HL-60 (cell line): ENCODE results near the gene MAP7D3.

Experiments
- GABPA ChIP-seq: IDR thresholded peaks from 2 replicates; pipeline ENCODE4 v1.6.1; 2012; ENCODE audit warnings: low read depth
- POLR2AphosphoS5 ChIP-seq: IDR thresholded peaks from 2 replicates; pipeline ENCODE4 v1.6.1; 2012; ENCODE audit warnings: low read depth
- TF ChIP-seq, protein P1 (sequence below): IDR thresholded peaks from one replicate; pipeline ENCODE4 v1.5.1; 2011; ENCODE audit warnings: low read length, control low read depth, inconsistent platforms; ENCODE audit not compliant: insufficient read depth
- TF ChIP-seq, protein P2 (sequence below): IDR thresholded peaks from 2 replicates; pipeline ENCODE4 v1.6.1; 2012; ENCODE audit warnings: low read depth; ENCODE audit not compliant: insufficient replicate concordance

DNA sequence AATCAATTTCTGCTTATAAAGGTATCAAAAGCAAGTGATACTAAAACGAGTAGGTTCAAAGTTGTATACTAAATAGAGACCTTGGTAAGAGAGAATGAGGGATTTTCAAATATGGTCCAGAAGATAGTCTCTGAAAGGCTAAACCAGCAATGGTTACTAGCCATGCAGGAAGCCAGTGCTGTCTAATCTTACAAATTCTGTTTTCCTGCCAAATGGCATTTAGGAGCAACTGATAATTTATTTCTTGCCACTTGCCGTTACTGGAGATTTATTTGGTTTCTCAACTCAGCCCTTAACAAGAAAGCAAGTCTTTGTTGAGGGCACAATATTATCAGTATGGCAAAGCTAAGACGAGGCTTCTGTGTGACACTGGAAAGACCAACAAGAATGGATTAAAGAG lies 47.2 kb downstream of the MAP7D3 start:
- no peak for TF ChIP-seq POLR2AphosphoS5
- TF ChIP-seq, protein P1, sequence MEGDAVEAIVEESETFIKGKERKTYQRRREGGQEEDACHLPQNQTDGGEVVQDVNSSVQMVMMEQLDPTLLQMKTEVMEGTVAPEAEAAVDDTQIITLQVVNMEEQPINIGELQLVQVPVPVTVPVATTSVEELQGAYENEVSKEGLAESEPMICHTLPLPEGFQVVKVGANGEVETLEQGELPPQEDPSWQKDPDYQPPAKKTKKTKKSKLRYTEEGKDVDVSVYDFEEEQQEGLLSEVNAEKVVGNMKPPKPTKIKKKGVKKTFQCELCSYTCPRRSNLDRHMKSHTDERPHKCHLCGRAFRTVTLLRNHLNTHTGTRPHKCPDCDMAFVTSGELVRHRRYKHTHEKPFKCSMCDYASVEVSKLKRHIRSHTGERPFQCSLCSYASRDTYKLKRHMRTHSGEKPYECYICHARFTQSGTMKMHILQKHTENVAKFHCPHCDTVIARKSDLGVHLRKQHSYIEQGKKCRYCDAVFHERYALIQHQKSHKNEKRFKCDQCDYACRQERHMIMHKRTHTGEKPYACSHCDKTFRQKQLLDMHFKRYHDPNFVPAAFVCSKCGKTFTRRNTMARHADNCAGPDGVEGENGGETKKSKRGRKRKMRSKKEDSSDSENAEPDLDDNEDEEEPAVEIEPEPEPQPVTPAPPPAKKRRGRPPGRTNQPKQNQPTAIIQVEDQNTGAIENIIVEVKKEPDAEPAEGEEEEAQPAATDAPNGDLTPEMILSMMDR = no peak
- no peak for TF ChIP-seq GABPA
- TF ChIP-seq, protein P2, sequence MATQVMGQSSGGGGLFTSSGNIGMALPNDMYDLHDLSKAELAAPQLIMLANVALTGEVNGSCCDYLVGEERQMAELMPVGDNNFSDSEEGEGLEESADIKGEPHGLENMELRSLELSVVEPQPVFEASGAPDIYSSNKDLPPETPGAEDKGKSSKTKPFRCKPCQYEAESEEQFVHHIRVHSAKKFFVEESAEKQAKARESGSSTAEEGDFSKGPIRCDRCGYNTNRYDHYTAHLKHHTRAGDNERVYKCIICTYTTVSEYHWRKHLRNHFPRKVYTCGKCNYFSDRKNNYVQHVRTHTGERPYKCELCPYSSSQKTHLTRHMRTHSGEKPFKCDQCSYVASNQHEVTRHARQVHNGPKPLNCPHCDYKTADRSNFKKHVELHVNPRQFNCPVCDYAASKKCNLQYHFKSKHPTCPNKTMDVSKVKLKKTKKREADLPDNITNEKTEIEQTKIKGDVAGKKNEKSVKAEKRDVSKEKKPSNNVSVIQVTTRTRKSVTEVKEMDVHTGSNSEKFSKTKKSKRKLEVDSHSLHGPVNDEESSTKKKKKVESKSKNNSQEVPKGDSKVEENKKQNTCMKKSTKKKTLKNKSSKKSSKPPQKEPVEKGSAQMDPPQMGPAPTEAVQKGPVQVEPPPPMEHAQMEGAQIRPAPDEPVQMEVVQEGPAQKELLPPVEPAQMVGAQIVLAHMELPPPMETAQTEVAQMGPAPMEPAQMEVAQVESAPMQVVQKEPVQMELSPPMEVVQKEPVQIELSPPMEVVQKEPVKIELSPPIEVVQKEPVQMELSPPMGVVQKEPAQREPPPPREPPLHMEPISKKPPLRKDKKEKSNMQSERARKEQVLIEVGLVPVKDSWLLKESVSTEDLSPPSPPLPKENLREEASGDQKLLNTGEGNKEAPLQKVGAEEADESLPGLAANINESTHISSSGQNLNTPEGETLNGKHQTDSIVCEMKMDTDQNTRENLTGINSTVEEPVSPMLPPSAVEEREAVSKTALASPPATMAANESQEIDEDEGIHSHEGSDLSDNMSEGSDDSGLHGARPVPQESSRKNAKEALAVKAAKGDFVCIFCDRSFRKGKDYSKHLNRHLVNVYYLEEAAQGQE = no peak
